B cell (primary cell): ENCODE data around the gene ALOXE3.

ENCODE experiments used
- CTCF ChIP-seq: fragments of 200-600 bp; IDR thresholded peaks from one replicate; pipeline ENCODE4 v1.8.0; 2022; ENCODE audit warnings: antibody characterized with exemption, mild to moderate bottlenecking
- EZH2 ChIP-seq: IDR thresholded peaks from 2 replicates; pipeline ENCODE4 v1.6.1; 2012; ENCODE audit warnings: borderline replicate concordance, low read depth, mild to moderate bottlenecking, moderate library complexity, low read length; ENCODE audit not compliant: insufficient read depth, poor library complexity, severe bottlenecking

- no peak for TF ChIP-seq CTCF
- TF ChIP-seq EZH2 = no peak
Measured at GRCh38 chr17:8133399-8133798, 15.1 kb upstream of the ALOXE3 start.
